Gastrocnemius medialis (tissue), 4 donors: Measurements from ENCODE around the gene SHBG. TPM values are rescaled to one million over a fixed set of nuclear protein-coding genes. Genes with fewer than 3 reads are reported as not detected.

Experiments
- ATAC-seq, 2 donors: fragments of 150-250 bp; one replicate each; pipeline ENCODE4 v1.9.1; 2016
- DNase-seq, 2 donors: peaks; one replicate each; pipeline ENCODE4 v3.0.0-alpha.2; 2019
- H3K27ac ChIP-seq, 4 donors: fragments of 200-600 bp; sonication (generic); 1 replicate in 1 of 4; 2 replicates in 3 of 4; pipeline ENCODE4 v1.5.1; 2016 to 2018; ENCODE audit warnings: mild to moderate bottlenecking in 2 of 4, moderate library complexity in 1 of 4
- H3K27me3 ChIP-seq, 3 donors: fragments of 200-600 bp; sonication (generic) in 2 of 3; 1 replicate in 1 of 3; 2 replicates in 2 of 3; pipeline versions ENCODE4 v1.5.1 to v1.6.0; 2016 to 2019; ENCODE audit warnings: mild to moderate bottlenecking in 1 of 3, moderate library complexity in 1 of 3
- H3K36me3 ChIP-seq, 2 donors: fragments of 200-600 bp; sonication (generic) in 1 of 2; one replicate each; pipeline ENCODE4 v1.5.1; 2017 to 2018
- H3K4me1 ChIP-seq, 2 donors: fragments of 200-600 bp; sonication (generic) in 1 of 2; one replicate each; pipeline ENCODE4 v1.5.1; 2016 to 2017; ENCODE audit warnings: mild to moderate bottlenecking in 2 of 2
- H3K4me3 ChIP-seq, 4 donors: fragments of 200-600 bp; sonication (generic) in 3 of 4; 1 replicate in 1 of 4; 2 replicates in 3 of 4; pipeline ENCODE4 v1.5.1; 2016 to 2019; ENCODE audit warnings: mild to moderate bottlenecking in 2 of 4
- H3K9me3 ChIP-seq, 3 donors: fragments of 200-600 bp; sonication (generic) in 2 of 3; 1 replicate in 1 of 3; 2 replicates in 2 of 3; pipeline ENCODE4 v1.5.1; 2016 to 2019
- CTCF ChIP-seq, 5 experiments: fragments of 450-650 bp in 3 of 5; fragments of 200-600 bp in 2 of 5; sonication (generic) in 2 of 5; IDR thresholded peaks in 4 of 5; conservative IDR thresholded peaks in 1 of 5; 1 replicate in 4 of 5; 2 replicates in 1 of 5; pipeline ENCODE4 v1.5.1; 2016 to 2019; ENCODE audit warnings: antibody characterized with exemption in 5 of 5, mild to moderate bottlenecking in 3 of 5, moderate library complexity in 3 of 5
- POLR2A ChIP-seq, 2 donors: fragments of 450-650 bp; IDR thresholded peaks; one replicate each; pipeline ENCODE4 v1.6.1; 2017; ENCODE audit warnings: antibody characterized with exemption in 2 of 2, mild to moderate bottlenecking in 2 of 2, moderate library complexity in 2 of 2
- in situ Hi-C, 4 donors: fragments of 200-750 bp; cut with MboI; loops; one replicate each; pipeline versions ENCODE4 v1.15.0 to v1.8.0; 2017; ENCODE audit warnings: low sequenced_read_pairs in 4 of 4
- intact Hi-C: fragments of 100-400 bp; cut with DNase I; formaldehyde crosslinking; loops from one replicate; pipeline ENCODE4 v1.15.1; 2023; ENCODE audit warnings: low total_unique reads
- total RNA-seq, 4 donors: library from RNA; depleted of rRNA; stranded (reverse); fragments of >200 nt; gene quantifications; one replicate each; pipeline versions ENCODE4 v1.1.0 to v1.2.3, GENCODE V29; 2016

Gene SHBG
- total RNA-seq, 4 donors from 2014 or later: not detected

DNA sequence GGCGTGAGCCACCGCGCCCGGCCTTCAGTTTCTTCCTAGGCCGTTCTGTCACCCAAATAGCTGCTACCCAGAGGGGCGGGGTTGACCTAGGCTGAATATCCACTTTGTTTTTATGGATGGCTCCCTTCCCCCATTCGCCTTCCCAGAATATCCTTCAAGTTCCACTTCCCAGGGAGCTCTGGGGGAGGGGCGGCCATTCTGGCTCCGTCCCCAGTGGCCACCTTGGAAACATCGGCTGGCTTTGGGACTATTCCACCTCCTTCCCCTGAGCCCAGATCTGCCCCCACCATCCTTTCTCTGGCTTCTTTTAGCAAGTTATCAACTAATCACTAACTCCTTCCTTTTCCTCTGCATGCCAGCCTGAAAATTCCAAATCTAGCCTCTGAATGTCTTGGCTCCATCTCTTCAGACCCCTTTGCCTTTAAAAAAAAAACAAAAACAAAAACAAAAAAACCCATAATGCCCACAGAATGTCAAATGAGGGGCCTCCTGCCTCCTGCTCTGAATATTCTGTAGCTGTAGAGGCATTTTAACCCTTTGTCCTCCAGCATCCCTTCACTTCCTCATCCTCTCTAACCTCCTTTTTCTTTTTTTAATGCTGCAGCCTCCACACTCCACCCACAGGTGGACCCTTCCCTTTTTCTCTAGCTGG lies 27.1 kb downstream of the SHBG start:
- TF ChIP-seq POLR2A (IDR thresholded peaks at IDR 0.05): no peak
- TF ChIP-seq CTCF (IDR thresholded peaks at IDR 0.05 in 4 of 5, conservative IDR thresholded peaks at IDR 0.05 in 1 of 5): no peak

DNA sequence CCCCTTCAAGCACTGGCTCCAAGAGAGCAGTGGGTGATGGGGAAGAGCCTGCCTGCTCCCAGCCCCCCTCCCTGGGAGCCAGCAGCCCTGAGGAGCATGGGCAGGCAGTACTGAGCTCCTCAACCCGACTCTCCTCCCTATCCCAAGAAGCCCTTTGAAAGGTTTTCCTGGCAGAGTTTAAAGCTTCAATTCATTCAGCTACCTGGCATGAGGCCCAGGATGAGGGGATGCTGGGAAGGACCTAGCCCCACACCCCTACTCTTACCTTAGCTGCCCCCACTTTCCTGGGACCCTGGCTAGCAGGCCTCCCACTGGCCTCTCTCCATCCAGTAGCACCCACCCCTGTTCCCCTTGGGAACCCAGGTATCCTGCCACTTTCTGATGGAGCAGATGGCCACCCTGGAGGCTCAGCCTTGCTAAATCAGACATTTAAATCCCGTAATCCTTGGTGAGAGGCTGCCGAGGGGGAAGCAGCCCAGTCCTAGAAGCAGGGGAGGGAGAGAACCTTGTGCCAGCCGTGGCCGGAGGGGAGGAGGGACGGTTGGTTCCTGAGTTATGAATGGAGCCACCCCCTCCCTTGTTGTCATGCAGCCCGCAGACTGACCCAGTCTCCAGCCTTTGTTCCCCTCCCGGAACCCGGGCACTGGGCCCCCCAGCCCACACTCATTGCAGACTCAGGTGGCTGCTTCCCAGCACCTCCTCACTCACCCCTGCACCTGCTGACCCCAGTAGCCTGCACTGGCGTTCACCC lies 37.9 kb downstream of the SHBG start:
- peaks cover 0 to 48% of the 10 kb centered on the region in 2 donors for H3K36me3 ChIP-seq
- ATAC-seq (no peak), DNase-seq (no peak)
- H3K4me1 ChIP-seq: no peaks in the 10 kb centered on the region
- H3K27ac ChIP-seq: no peak overlapping the region
- in situ Hi-C loops (no loop called here), intact Hi-C loops (no loop called here)
- H3K4me3 ChIP-seq: no peak overlapping the region
- no peaks in the 10 kb centered on the region for H3K9me3 ChIP-seq
- TF ChIP-seq CTCF (IDR thresholded peaks at IDR 0.05 in 4 of 5, conservative IDR thresholded peaks at IDR 0.05 in 1 of 5): no peak
- TF ChIP-seq POLR2A (IDR thresholded peaks at IDR 0.05): no peak
- no peaks in the 10 kb centered on the region for H3K27me3 ChIP-seq

More for the DNA sequence above, 27.1 kb downstream of the SHBG start:
- H3K36me3 ChIP-seq: no peaks in the 10 kb centered on the region
- DNase-seq (peak in 1 of 2 donors; percentile 20), ATAC-seq (no peak)
- H3K27ac ChIP-seq: no peak overlapping the region
- H3K27me3 ChIP-seq: peaks cover 5 to 7% (median 7%) of the 10 kb centered on the region in 3 donors
- H3K4me1 ChIP-seq: no peaks in the 10 kb centered on the region
- no peaks in the 10 kb centered on the region for H3K9me3 ChIP-seq
- H3K4me3 ChIP-seq: no peak overlapping the region
- intact Hi-C loops: no loop called here
- in situ Hi-C loops: no loop called here

DNA sequence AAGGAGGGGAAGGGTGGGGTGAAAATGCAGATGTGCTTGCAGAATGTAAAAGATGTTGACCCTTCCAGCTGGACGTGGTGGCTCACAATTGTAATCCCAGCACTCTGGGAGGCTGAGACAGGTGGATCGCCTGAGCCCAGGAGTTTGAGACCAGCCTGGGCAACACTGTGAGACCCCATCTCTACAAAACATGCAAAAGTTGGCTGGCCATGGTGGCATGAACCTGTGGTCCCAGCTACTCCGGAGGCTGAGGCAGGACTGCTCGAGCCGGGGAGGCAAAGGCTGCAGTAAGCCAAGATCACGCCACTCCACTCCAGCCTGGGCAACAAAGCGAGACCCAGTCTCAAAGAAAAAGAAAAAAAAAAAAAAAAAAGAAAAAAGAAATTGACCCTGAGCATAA lies 38.5 kb downstream of the SHBG start:
- DNase-seq (no peak), ATAC-seq (no peak)
- H3K27ac ChIP-seq: no peak overlapping the region
- in situ Hi-C loops: no loop called here
- H3K9me3 ChIP-seq: no peaks in the 10 kb centered on the region
- H3K4me1 ChIP-seq: no peaks in the 10 kb centered on the region
- no peaks in the 10 kb centered on the region for H3K27me3 ChIP-seq
- intact Hi-C loops: no loop called here
- peaks cover 5 to 54% of the 10 kb centered on the region in 2 donors for H3K36me3 ChIP-seq
- no peak overlapping the region for H3K4me3 ChIP-seq
- no peak for TF ChIP-seq CTCF (IDR thresholded peaks at IDR 0.05 in 4 of 5, conservative IDR thresholded peaks at IDR 0.05 in 1 of 5)
- TF ChIP-seq POLR2A (IDR thresholded peaks at IDR 0.05): no peak

DNA sequence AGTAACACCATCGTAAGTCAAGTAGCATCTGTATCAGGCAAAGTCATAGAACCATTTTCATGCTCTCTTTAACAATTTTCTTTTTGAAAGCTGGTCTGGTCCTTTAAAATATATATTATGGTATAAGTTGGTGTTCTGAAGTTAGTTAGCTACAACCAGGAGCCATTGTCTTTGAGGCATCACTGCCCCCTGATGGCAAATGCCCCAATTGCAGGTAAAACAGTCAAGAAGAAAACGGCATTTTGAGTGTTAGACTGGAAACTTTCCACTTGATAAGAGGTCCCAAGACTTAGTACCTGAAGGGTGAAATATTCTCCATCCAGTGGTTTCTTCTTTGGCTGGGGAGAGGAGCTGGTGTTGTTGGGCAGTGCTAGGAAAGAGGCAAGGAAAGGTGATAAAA lies 43.3 kb downstream of the SHBG start:
- H3K36me3 ChIP-seq: peaks cover 5 to 73% of the 10 kb centered on the region in 2 donors
- in situ Hi-C loops (no loop called here), intact Hi-C loops (no loop called here)
- no peaks in the 10 kb centered on the region for H3K27me3 ChIP-seq
- no peak overlapping the region for H3K4me3 ChIP-seq
- no peaks in the 10 kb centered on the region for H3K9me3 ChIP-seq
- TF ChIP-seq POLR2A (IDR thresholded peaks at IDR 0.05) (no peak), CTCF (IDR thresholded peaks at IDR 0.05 in 4 of 5, conservative IDR thresholded peaks at IDR 0.05 in 1 of 5) (peak in 1 of 5 experiments; percentile 7)
- H3K4me1 ChIP-seq: no peaks in the 10 kb centered on the region
- ATAC-seq: no peak
- H3K27ac ChIP-seq: no peak overlapping the region
- DNase-seq: no peak
